NCI-H345 treated with DMSO at 0.1 percent for 48 hours (cell line): ENCODE measurements around the gene FGFR2.
"Not testable (repeated sequence)": the region's sequence is repeated elsewhere in the genome, so short reads cannot be mapped to it uniquely, and the experiment has no call there.

Experiments used
- DNase-seq: peaks from one replicate; lab custom pipeline; 2025; ENCODE audit not compliant: unreplicated experiment; lab: John Stamatoyannopoulos, UW

Gene FGFR2

GRCh38 chr10:121556918-121557573 is 41.2 kb downstream of the FGFR2 start:
- DNase-seq: no peak

- DNase-seq: no peak
These were observed 41.8 kb downstream of the FGFR2 start for GRCh38 chr10:121556455-121556854.

GRCh38 chr10:121554916-121555315 is 43.3 kb downstream of the FGFR2 start:
- not testable (repeated sequence) for DNase-seq

- DNase-seq: peak; percentile 12
These were observed 44.6 kb downstream of the FGFR2 start for GRCh38 chr10:121553511-121554264.

GRCh38 chr10:121552746-121553145 is 45.5 kb downstream of the FGFR2 start:
- no peak for DNase-seq

- DNase-seq: no peak
These were observed 46.9 kb downstream of the FGFR2 start for GRCh38 chr10:121551210-121551885.

- DNase-seq: no peak
These were observed 53.9 kb downstream of the FGFR2 start for GRCh38 chr10:121544301-121544869.

GRCh38 chr10:121543545-121543944 is 54.7 kb downstream of the FGFR2 start:
- no peak for DNase-seq

- no peak for DNase-seq
These were observed 56.7 kb downstream of the FGFR2 start for GRCh38 chr10:121541450-121542120.

- DNase-seq: no peak
These were observed 57.4 kb downstream of the FGFR2 start for GRCh38 chr10:121540732-121541395.

GRCh38 chr10:121539786-121540185 is 58.5 kb downstream of the FGFR2 start:
- no peak for DNase-seq

GRCh38 chr10:121536310-121536913 is 61.8 kb downstream of the FGFR2 start:
- DNase-seq: no peak

- DNase-seq: no peak
These were observed 62.9 kb downstream of the FGFR2 start for GRCh38 chr10:121535381-121535780.

GRCh38 chr10:121532292-121532864 is 65.9 kb downstream of the FGFR2 start:
- no peak for DNase-seq

- no peak for DNase-seq
These were observed 66.4 kb downstream of the FGFR2 start for GRCh38 chr10:121531830-121532178.

GRCh38 chr10:121531076-121531829 is 67.0 kb downstream of the FGFR2 start:
- DNase-seq: no peak

- DNase-seq: no peak
These were observed 67.7 kb downstream of the FGFR2 start for GRCh38 chr10:121530481-121531075.

- DNase-seq: no peak
These were observed 70.6 kb downstream of the FGFR2 start for GRCh38 chr10:121527690-121528089.

GRCh38 chr10:121526801-121527221 is 71.4 kb downstream of the FGFR2 start:
- peak; percentile 0 for DNase-seq
